HS-27A (cell line): Measurements from ENCODE around the gene ZDHHC17.

Source experiments
- DNase-seq: peaks from one replicate; pipeline ENCODE4 v3.0.0-alpha.2; 2012; ENCODE audit warnings: low read depth, missing footprints

The ZDHHC17 gene

DNA sequence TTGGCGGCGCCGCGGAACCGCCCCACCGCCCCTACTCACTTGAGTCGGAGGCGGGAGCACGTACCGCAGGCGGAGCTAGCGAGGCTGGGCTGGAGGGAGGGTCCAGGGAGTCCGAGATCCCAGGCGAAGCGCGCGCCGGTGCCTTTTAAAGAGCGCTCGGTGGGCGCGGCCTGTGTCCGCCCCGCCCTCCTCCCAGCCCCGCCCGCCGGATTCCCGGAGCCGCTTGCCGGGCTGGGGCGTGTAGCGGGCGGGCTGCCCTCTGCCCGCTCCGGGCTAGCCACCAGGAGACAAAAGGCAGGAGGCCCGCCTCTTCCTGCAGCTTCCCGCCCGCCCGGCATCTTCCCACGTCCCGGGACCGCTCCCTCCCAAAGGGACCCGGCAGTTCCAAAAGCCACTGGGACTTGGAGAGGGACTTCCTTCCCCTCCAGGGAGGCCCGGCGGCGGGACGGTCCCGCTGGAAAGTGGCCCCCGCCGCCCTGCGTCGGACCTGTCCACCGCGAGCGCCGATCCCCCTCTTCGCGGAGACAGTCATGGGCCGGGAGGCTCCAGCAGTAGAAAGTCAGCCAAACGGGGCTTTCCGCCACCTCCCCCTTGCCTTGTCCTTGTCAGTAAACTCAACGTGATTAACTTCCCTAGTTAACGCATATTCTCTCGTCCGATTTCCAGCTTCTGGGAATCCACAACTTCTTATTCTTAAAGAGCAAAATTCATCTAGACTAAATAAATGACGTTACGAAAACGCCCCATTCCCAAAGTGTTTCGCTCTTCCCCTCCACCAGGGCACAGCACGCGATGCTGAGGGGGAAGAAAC is 115.2 kb downstream of the ZDHHC17 start, which contains the start of gene CSRP2:
Gene CSRP2, minus strand, starts transcription at position 121 of the 811 bp plus-strand sequence. CDS start 12,759 bp downstream, outside the sequence.
- DNase-seq, result peak; percentile 68

GRCh38 chr12:76879710-76880518 is 116.0 kb downstream of the ZDHHC17 start:
- no peak for DNase-seq

DNA sequence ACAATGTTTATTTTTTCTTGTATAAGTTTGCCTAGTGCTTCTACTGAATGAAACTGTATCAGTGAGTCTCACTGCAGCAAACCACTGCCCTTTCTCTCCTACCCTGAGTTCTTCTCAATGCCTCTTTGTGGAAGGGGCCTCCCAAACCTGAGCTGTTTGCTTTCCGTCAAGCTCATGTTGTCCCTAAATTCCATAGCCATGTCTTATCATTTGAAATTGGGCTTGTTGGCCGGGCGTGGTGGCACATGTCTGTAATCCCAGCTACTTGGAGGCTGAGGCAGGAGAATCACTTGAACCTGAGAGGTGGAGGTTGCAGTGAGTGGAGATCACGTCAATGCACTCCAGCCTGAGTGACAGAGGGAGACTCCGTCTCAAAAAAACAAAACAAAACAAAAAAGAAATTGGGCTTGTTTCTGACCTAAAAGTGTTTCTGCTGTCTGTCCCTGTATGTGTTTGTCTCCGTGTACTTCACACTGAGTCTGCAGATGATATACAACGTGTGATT is 116.7 kb downstream of the ZDHHC17 start:
- DNase-seq, result no peak

- DNase-seq, result no peak
Measured at GRCh38 chr12:76881142-76881541, 117.2 kb downstream of the ZDHHC17 start.

DNA sequence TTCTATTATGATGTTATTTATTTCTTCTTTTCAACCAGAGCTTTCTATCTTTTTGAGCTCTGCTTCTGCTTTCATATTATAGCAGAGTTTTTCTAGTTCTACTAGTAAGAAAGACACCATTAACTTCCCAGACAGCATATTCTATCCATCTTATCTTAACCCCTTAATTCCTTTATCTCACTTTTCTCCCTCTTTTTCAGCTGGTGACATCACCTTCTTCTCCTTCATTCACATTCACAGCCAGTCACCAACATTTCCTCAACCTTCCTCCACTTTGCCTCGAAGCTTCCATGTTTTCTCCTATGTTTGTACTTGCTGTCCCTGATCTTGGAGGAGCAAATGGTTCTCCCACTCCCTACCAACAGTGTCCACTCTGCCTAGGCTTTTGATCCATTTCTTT is 118.5 kb downstream of the ZDHHC17 start:
- no peak for DNase-seq

GRCh38 chr12:76883151-76883550 is 119.2 kb downstream of the ZDHHC17 start:
- DNase-seq, result no peak

DNA sequence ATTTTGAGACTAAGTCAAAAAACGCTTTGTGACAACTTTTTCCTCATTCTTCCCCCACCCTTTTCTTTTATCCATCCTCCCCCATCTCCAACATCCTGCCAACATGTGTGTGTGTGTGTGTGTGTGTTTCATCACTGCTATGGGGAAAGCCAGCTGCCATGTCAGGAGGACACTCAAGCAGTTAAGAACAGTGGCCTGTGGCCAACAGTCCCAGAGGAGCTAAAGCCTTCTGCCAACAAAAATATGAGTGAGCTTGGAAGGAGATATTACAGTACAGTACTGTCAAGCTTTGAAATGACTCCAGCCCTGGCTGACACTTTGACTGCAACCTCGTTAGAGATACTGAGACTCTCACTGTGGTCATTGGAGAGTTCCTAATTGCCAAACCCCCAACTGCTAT is 119.9 kb downstream of the ZDHHC17 start:
- no peak for DNase-seq

DNA sequence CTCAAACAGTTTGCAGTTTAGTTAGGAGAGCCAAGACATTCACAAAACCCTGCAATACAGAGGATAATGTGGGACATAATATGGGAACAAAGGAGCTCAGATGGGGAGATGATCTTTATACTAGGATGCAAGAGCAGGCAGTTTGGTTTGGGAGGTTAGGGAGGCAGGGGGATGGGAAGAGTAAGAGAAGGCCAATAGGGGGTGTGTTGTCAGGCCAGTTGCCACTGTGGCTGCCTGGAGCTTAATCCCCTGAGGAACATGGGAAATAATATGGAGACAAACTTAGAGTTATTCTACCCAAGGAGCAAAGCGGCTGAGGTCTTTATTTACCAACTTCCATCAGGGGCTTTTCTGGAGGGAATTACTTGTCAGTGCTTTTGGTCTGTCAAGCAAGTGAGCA is 124.9 kb downstream of the ZDHHC17 start:
- DNase-seq, result no peak

DNA sequence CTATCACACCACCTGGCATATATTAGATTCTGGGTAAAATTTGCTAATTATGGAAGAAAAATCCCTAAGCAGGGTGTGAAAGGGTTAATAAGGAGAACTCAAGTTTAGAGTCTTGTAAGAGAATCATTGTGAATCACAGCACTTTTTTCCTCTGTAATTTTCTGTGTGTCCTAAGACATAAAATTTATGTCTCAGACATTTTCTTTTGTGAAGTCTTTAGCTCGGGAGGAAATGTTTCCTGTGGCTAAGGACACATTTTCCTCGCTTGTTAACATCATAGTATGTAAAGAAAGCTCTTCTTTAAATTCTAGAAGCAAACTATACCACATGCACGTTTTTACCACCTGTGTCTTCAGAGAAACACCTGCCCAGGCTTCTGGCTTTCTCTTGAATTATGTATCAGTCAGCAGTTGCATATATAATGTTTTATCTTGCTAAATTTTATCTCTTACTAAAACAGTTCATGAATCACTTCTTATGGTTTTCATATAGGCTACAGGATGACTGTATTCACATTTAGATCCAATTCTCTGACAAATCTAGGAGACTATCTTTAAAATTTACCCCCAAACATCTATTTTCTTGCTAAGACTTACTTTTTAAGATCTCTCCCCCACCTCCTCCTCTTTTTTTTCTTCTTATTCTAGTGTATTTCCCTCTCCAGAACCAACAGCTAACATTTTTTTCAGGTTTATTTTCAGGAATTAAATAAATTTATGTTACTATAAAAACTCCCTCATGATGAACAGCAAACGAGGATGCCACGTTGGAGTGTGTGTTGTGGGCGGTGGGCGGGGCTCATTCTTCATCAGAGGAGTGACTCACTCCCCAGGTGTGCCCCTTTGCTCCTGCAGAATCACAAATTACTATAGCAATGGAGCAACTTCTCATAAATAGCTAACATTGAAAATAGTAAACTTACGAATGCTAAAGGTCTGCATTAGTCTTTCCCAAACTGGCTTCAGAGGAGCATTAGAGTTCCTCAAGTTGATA is 126.5 kb downstream of the ZDHHC17 start:
- DNase-seq, result no peak

DNA sequence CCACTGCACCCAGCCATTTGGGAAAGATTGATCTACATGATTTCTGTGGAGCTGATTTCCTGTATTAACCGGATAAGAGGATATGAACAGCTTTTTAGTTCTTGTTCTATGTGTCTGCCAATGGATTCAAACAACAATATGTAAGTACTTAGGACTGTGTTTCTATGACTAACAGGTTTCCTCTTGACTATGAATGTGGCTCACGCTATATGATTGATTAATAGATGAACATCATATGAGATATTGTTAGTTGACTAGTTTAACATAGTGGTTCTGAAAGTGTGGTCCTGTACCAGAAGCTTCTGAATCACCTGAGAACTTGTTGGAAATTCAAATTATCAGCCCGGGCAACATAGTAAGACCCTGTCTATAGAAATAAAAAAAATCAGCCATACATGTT is 127.7 kb downstream of the ZDHHC17 start:
- no peak for DNase-seq

GRCh38 chr12:76895796-76896195 is 131.9 kb downstream of the ZDHHC17 start:
- DNase-seq, result no peak

DNA sequence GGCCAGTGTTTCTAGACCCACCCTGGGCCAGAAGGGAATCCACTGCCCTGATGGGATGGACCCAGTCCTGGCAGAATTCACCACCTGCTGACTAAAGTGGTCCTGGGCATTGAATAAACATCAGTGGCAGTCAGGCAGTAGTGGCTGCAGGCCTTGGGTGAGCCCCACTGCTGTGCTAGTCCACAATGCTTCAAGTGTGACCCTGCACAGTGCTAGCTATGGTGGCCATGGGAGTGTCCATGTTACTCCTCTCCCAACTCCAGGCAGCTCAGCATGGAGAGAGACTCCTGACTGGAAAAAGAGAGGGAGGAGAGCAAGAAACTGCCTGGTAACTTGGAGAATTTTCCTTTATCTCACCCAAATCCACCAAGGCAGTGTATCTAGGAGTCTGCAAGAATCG is 132.4 kb downstream of the ZDHHC17 start:
- no peak for DNase-seq

GRCh38 chr12:76898442-76898841 is 134.5 kb downstream of the ZDHHC17 start:
- no peak for DNase-seq

DNA sequence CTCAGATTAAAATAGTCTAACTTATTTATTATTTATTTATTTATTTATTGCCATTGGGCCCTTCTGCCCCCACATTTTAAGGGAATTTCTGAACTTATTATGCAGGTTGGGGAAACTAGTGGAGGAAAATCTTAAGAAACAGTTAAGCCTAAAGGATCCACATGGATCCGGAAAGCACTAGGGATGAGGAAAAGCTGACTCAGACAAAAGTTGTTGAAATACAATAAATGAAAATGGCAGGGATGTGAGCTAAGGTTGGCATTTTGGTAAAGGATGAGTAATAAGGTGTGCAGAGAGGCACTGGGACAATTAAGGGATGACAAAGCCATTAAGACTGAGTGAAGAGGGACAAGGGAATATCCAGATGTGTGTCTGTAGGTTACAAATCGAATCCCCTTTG is 135.6 kb downstream of the ZDHHC17 start:
- no peak for DNase-seq

DNA sequence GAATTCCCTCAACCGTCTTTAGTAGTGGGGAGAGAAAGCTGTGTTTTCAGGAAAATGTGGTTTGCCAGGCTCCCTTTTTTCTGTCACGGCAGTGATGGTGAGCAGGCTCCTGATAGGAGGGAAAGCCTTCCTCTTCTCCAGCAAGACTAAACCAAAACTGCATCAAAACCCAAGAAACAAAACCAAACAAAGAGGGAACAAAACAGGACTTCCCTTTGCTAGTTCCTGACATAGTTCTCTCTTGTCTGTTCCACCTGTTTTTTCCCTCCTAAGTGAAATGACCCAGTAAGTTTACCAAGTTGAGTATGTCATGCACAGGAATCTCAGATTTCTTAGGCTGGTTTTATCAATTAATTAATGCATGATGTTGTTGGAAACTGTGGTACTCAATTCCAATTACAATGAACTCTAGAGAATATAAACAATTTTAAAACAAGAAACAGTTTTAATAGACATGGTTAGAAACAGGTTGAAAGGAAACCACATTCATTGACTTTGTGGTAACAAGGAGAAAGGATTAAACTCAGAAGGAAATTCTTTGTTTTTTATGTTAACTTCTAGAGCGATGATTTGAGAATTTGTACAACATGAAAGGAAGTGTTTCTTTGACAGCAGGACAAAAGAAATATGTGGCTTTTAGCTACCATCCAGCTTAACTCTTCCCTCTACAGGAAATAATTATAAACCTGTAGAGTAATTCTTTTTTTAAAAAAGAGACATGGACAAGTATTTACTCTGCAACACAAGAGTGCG is 137.9 kb downstream of the ZDHHC17 start:
- DNase-seq, result no peak
